Head of caudate nucleus (tissue), 42 donors: ENCODE results near the gene BPI.
A peak's percentile ranks its signal among the peaks of the same experiment; 100 is the strongest.
"Not testable (repeated sequence)": the region's sequence is repeated elsewhere in the genome, so short reads cannot be mapped to it uniquely, and the experiment has no call there.

ENCODE experiments used
- DNase-seq, 42 donors: peaks; one replicate each; pipeline versions ENCODE4 v3.0.0 to v3.0.0-alpha.2; 2020 to 2021; ENCODE audit warnings: mixed read lengths in 7 of 42
- intact Hi-C: fragments of 100-400 bp; cut with DNase I; formaldehyde crosslinking; loops from one replicate; pipeline ENCODE4 v1.15.0; 2022

Gene BPI

GRCh38 chr20:38320221-38320620 lies 16.3 kb downstream of the BPI start:
- intact Hi-C loops = loop anchor here (10.0 kb wide), 1 partner anchor 95 kb away; no protein-coding TSS in a partner anchor
- no peak for DNase-seq

GRCh38 chr20:38321959-38322598 lies 18.1 kb downstream of the BPI start:
- intact Hi-C loops = loop anchor here (10.0 kb wide), 1 partner anchor 97 kb away; no protein-coding TSS in a partner anchor

GRCh38 chr20:38324159-38324558 lies 20.2 kb downstream of the BPI start:
- intact Hi-C loops = loop anchor here (10.0 kb wide), 1 partner anchor 99 kb away; no protein-coding TSS in a partner anchor
- DNase-seq = no peak

More at GRCh38 chr20:38321959-38322598, 18.1 kb downstream of the BPI start:
- DNase-seq = peak in 39 of 42 donors; percentile 27 to 86 (median 63)

GRCh38 chr20:38325167-38325566 lies 21.2 kb downstream of the BPI start:
- intact Hi-C loops = loop anchor here (10.0 kb wide), 1 partner anchor 100 kb away; no protein-coding TSS in a partner anchor
- DNase-seq = no peak

- intact Hi-C loops = loop anchor here (10.0 kb wide), 1 partner anchor 101 kb away; no protein-coding TSS in a partner anchor
- no peak for DNase-seq
Measured at GRCh38 chr20:38325905-38326304, 21.9 kb downstream of the BPI start.

GRCh38 chr20:38326309-38326708 lies 22.4 kb downstream of the BPI start:
- intact Hi-C loops = loop anchor here (10.0 kb wide), 1 partner anchor 102 kb away; no protein-coding TSS in a partner anchor
- no peak for DNase-seq

GRCh38 chr20:38330638-38331037 lies 26.7 kb downstream of the BPI start:
- intact Hi-C loops = no loop called here
- DNase-seq = no peak

- DNase-seq = no peak
- intact Hi-C loops = no loop called here
Measured at GRCh38 chr20:38331245-38331644, 27.3 kb downstream of the BPI start.

GRCh38 chr20:38331814-38332213 lies 27.9 kb downstream of the BPI start:
- DNase-seq = no peak
- intact Hi-C loops = no loop called here

- no peak for DNase-seq
- intact Hi-C loops = no loop called here
Measured at GRCh38 chr20:38334016-38334415, 30.1 kb downstream of the BPI start.

- intact Hi-C loops = no loop called here
Measured at GRCh38 chr20:38336726-38337125, 32.8 kb downstream of the BPI start.

GRCh38 chr20:38337561-38338140 lies 33.7 kb downstream of the BPI start:
- intact Hi-C loops = no loop called here
- DNase-seq = peak in 40 of 42 donors; percentile 20 to 88 (median 60)

More at GRCh38 chr20:38336726-38337125, 32.8 kb downstream of the BPI start:
- DNase-seq = peak in 1 of 42 donors; percentile 13

- peak in 5 of 42 donors; percentile 13 to 62 (median 34) for DNase-seq
- intact Hi-C loops = no loop called here
Measured at GRCh38 chr20:38338849-38339520, 35.0 kb downstream of the BPI start.

GRCh38 chr20:38339521-38339896 lies 35.6 kb downstream of the BPI start:
- intact Hi-C loops, DNase-seq: not testable (repeated sequence)

GRCh38 chr20:38339997-38340396 lies 36.0 kb downstream of the BPI start:
- intact Hi-C loops = no loop called here

GRCh38 chr20:38340693-38341092 lies 36.7 kb downstream of the BPI start:
- no peak for DNase-seq
- intact Hi-C loops = no loop called here

More at GRCh38 chr20:38339997-38340396, 36.0 kb downstream of the BPI start:
- no peak for DNase-seq

- intact Hi-C loops = no loop called here
- DNase-seq = peak in 3 of 42 donors; percentile 16 to 37 (median 21)
Measured at GRCh38 chr20:38342216-38342615, 38.3 kb downstream of the BPI start.

- no peak for DNase-seq
- intact Hi-C loops = no loop called here
Measured at GRCh38 chr20:38342713-38343310, 38.9 kb downstream of the BPI start.

- intact Hi-C loops = no loop called here
- DNase-seq = no peak
Measured at GRCh38 chr20:38343311-38344106, 39.6 kb downstream of the BPI start.
